Neural cell (in vitro differentiated cells): ENCODE results near the gene KRT9. TPM values are rescaled to one million over a fixed set of nuclear protein-coding genes. Genes with fewer than 3 reads are reported as not detected.

ENCODE experiments used
- H2AFZ ChIP-seq: fragments of 200-600, 300-800 bp; sonication (generic), shearing (Covaris generic); 2 replicates; pipeline ENCODE4 v1.6.0; 2014; ENCODE audit warnings: low read depth, mild to moderate bottlenecking, antibody characterized with exemption, low read length, moderate library complexity
- H3F3A ChIP-seq: fragments of 200-600 bp; shearing (Covaris generic); 2 replicates; pipeline ENCODE4 v1.6.1; 2016; ENCODE audit warnings: mild to moderate bottlenecking, moderate library complexity, mixed read lengths, antibody characterized with exemption, low read length; ENCODE audit not compliant: insufficient read depth, poor library complexity, severe bottlenecking
- H3K27ac ChIP-seq: fragments of 200-600, 300-800 bp; sonication (generic), shearing (Covaris generic); 2 replicates; pipeline ENCODE4 v1.5.1; 2014; ENCODE audit warnings: mild to moderate bottlenecking, low read length, moderate library complexity
- H3K27me3 ChIP-seq: fragments of 300-800, 200-600 bp; sonication (generic), shearing (Covaris generic); 2 replicates; pipeline ENCODE4 v1.6.0; 2014; ENCODE audit warnings: mild to moderate bottlenecking, low read depth, low read length, moderate library complexity; ENCODE audit not compliant: insufficient read depth
- H3K36me3 ChIP-seq: fragments of 300-800, 200-600 bp; sonication (generic), shearing (Covaris generic); 2 replicates; pipeline ENCODE4 v1.5.1; 2014; ENCODE audit warnings: mild to moderate bottlenecking, antibody characterized with exemption, low read length, moderate library complexity; ENCODE audit not compliant: insufficient read depth
- H3K4me2 ChIP-seq: fragments of 300-800, 200-600 bp; sonication (generic), shearing (Covaris generic); 2 replicates; pipeline ENCODE4 v1.6.0; 2014; ENCODE audit warnings: mild to moderate bottlenecking, low read length
- H3K4me3 ChIP-seq: fragments of 300-800, 200-600 bp; sonication (generic), shearing (Covaris generic); 2 replicates; pipeline ENCODE4 v1.5.1; 2014; ENCODE audit warnings: mild to moderate bottlenecking, low read length, moderate library complexity
- H3K79me2 ChIP-seq: fragments of 200-600 bp; shearing (Covaris generic); replicated peaks from 2 replicates; pipeline ENCODE4 v1.6.0; 2014; ENCODE audit warnings: mild to moderate bottlenecking, low read length, moderate library complexity; ENCODE audit not compliant: insufficient read depth
- H3K9ac ChIP-seq: fragments of 300-800, 200-600 bp; sonication (generic), shearing (Covaris generic); 2 replicates; pipeline ENCODE4 v1.6.1; 2016; ENCODE audit warnings: mild to moderate bottlenecking, low read length, mixed read lengths
- H3K9me2 ChIP-seq: fragments of 200-600 bp; shearing (Covaris generic); 2 replicates; pipeline ENCODE4 v1.6.1; 2016; ENCODE audit warnings: mild to moderate bottlenecking, low read length, mixed read lengths; ENCODE audit not compliant: insufficient read depth
- H3K9me3 ChIP-seq: fragments of 200-600, 300-800 bp; sonication (generic), shearing (Covaris generic); 2 replicates; pipeline ENCODE4 v1.6.1; 2016; ENCODE audit warnings: mild to moderate bottlenecking, mixed run types, low read length, moderate library complexity, mixed read lengths
- H4K20me1 ChIP-seq: fragments of 200-600 bp; shearing (Covaris generic); 2 replicates; pipeline ENCODE4 v1.6.1; 2016; ENCODE audit warnings: mild to moderate bottlenecking, mixed run types; ENCODE audit not compliant: insufficient read depth
- CTCF ChIP-seq: fragments of 450-650 bp; IDR thresholded peaks from 2 replicates; pipeline ENCODE4 v1.5.1; 2014; ENCODE audit warnings: antibody characterized with exemption, mild to moderate bottlenecking, moderate library complexity; ENCODE audit not compliant: poor library complexity, severe bottlenecking
- EP300 ChIP-seq: fragments of 450-650 bp; conservative IDR thresholded peaks from 2 replicates; pipeline ENCODE4 v1.6.1; 2014; ENCODE audit warnings: antibody characterized with exemption, mild to moderate bottlenecking, moderate library complexity; ENCODE audit not compliant: poor library complexity, severe bottlenecking
- EZH2 ChIP-seq: fragments of 200-600, 300-800 bp; shearing (Covaris generic), sonication (generic); IDR thresholded peaks from 2 replicates; pipeline ENCODE4 v1.6.1; 2014; ENCODE audit warnings: antibody characterized with exemption, low read length, borderline replicate concordance, mild to moderate bottlenecking; ENCODE audit not compliant: insufficient read depth, poor library complexity, severe bottlenecking
- MXI1 ChIP-seq: fragments of 450-650 bp; conservative IDR thresholded peaks from 2 replicates; pipeline ENCODE4 v1.6.1; 2014; ENCODE audit warnings: antibody characterized with exemption, mild to moderate bottlenecking; ENCODE audit not compliant: poor library complexity, severe bottlenecking
- POLR2AphosphoS5 ChIP-seq: IDR thresholded peaks from 2 replicates; pipeline ENCODE4 v1.6.1; 2012
- RAD21 ChIP-seq: fragments of 450-650 bp; conservative IDR thresholded peaks from 2 replicates; pipeline ENCODE4 v1.6.1; 2014; ENCODE audit warnings: antibody characterized with exemption, mild to moderate bottlenecking, moderate library complexity
- SMC3 ChIP-seq: fragments of 450-650 bp; conservative IDR thresholded peaks from 2 replicates; pipeline ENCODE4 v1.6.1; 2014; ENCODE audit warnings: antibody characterized with exemption, mild to moderate bottlenecking, moderate library complexity; ENCODE audit not compliant: poor library complexity
- TAF1 ChIP-seq: IDR thresholded peaks from 2 replicates; pipeline ENCODE4 v1.6.1; 2012; ENCODE audit warnings: low read depth
- polyA plus RNA-seq: library from polyadenylated mRNA; depleted of rRNA; stranded (reverse); fragments of >200 nt; gene quantifications from 2 replicates; pipeline ENCODE4 v1.2.3, GENCODE V29; 2014
- TF ChIP-seq, protein P1 (sequence below): IDR thresholded peaks from 2 replicates; pipeline ENCODE4 v1.6.1; 2012; ENCODE audit warnings: borderline replicate concordance

Gene KRT9
- polyA plus RNA-seq, 1 donor from 2014 or later = not detected

DNA sequence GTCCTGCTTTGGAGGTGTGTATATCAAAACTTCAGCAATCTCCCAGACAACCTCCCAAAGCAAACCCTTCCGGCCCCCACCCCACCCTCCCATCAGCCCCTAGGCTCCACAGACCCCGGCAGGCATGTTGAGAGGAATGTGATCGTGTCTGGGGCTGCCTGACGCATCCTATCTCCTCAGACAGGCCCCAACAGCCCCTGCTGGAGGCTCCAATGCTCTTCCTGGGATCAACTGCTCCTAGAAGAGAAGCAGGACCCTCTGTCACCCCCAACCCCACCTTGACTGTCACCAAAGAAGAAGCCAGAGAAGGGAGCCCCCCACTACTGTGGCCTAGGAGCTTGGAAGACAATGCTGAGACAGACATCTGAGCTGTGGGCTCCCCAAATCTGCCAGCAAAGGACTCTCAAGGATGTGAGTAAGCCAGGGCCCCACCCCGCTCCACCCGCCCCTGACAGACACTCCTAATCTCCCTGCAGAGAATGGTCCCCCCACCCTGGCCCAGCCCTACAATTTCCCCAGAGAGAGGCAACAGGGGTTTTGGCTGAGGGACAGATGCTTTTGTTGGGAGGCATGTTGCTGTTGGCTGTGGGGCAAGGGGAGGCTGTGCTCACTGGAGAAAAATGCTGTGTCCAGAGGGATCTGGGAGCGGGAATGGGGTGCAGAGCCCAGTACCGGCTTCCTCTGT, 16.4 kb upstream of the KRT9 start:
- TF ChIP-seq CTCF (no peak), RAD21 (no peak), MXI1 (no peak), EP300 (no peak), SMC3 (no peak), POLR2AphosphoS5 (no peak), EZH2 (no peak), TAF1 (no peak)
- TF ChIP-seq, protein P1, sequence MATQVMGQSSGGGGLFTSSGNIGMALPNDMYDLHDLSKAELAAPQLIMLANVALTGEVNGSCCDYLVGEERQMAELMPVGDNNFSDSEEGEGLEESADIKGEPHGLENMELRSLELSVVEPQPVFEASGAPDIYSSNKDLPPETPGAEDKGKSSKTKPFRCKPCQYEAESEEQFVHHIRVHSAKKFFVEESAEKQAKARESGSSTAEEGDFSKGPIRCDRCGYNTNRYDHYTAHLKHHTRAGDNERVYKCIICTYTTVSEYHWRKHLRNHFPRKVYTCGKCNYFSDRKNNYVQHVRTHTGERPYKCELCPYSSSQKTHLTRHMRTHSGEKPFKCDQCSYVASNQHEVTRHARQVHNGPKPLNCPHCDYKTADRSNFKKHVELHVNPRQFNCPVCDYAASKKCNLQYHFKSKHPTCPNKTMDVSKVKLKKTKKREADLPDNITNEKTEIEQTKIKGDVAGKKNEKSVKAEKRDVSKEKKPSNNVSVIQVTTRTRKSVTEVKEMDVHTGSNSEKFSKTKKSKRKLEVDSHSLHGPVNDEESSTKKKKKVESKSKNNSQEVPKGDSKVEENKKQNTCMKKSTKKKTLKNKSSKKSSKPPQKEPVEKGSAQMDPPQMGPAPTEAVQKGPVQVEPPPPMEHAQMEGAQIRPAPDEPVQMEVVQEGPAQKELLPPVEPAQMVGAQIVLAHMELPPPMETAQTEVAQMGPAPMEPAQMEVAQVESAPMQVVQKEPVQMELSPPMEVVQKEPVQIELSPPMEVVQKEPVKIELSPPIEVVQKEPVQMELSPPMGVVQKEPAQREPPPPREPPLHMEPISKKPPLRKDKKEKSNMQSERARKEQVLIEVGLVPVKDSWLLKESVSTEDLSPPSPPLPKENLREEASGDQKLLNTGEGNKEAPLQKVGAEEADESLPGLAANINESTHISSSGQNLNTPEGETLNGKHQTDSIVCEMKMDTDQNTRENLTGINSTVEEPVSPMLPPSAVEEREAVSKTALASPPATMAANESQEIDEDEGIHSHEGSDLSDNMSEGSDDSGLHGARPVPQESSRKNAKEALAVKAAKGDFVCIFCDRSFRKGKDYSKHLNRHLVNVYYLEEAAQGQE = no peak
- Histone ChIP-seq H3F3A (no peaks in the 10 kb centered on the region), H3K27ac (no peak overlapping the region), H4K20me1 (no peaks in the 10 kb centered on the region), H2AFZ (no peak overlapping the region), H3K4me3 (no peak overlapping the region), H3K36me3 (no peaks in the 10 kb centered on the region), H3K27me3 (no peaks in the 10 kb centered on the region), H3K9me2 (no peaks in the 10 kb centered on the region), H3K4me2 (no peak overlapping the region), H3K9me3 (no peaks in the 10 kb centered on the region), H3K79me2 (no peaks in the 10 kb centered on the region), H3K9ac (no peak overlapping the region)

DNA sequence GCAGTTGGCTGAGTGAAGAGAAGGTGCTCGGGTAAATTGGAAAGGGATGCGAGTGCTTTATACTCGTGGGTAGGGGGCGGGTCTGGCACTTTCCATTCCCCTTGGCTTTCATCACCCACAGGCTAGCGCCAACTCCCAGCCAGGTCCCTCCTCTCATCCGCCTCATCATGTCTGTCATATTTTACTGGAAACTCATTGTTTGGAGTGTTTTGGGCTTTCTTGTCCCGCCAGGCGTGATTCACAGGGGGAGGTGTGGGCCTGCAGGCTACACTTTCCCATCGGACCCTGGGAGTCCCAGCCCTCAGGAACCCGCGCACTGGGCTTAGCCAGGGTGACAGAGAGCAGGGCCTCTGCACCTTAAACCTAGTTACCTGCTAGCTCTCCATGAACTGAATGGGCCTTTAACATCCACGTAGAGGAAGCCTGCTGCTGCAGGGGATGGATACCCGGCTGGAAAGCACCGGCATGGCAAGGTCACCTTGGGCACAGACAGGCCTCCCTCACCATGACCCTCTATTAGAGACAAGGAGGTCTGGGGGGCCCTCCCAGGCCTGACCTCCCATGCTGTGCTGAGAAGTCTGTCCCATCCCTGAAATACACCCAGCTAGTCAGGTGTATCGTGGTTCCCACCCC, 15.1 kb upstream of the KRT9 start, which contains the start of gene KRT14:
KRT14 (minus strand) TSS at position 33 of the 633 bp plus-strand sequence. CDS start 61 bp downstream, outside the sequence.
- no peak within 1 kb of the TSS for H3K9ac ChIP-seq
- no peaks in the 10 kb centered on the region for H4K20me1 ChIP-seq
- no peak within 1 kb of the TSS for H2AFZ ChIP-seq
- no peaks in the 10 kb centered on the region for H3K9me3 ChIP-seq
- H3F3A ChIP-seq = no peaks in the 10 kb centered on the region
- no peaks in the 10 kb centered on the region for H3K27me3 ChIP-seq
- no peaks in the 10 kb centered on the region for H3K79me2 ChIP-seq
- H3K9me2 ChIP-seq = no peaks in the 10 kb centered on the region
- H3K4me3 ChIP-seq = no peak within 1 kb of the TSS
- H3K36me3 ChIP-seq = no peaks in the 10 kb centered on the region
- H3K4me2 ChIP-seq = no peak within 1 kb of the TSS
- TF ChIP-seq, protein P1 = no peak
- TF ChIP-seq EP300 (no peak), TAF1 (no peak), EZH2 (no peak), CTCF (no peak), POLR2AphosphoS5 (no peak), SMC3 (no peak), RAD21 (no peak), MXI1 (no peak)
- H3K27ac ChIP-seq = no peak within 1 kb of the TSS
